ENCODE data around the gene TSSC4. TPM values are rescaled to one million over a fixed set of nuclear protein-coding genes. Genes with fewer than 3 reads are reported as not detected.

The TSSC4 gene
- total RNA-seq, 4 donors from 2014 or later, result 54.8 to 70.2 (median 66.3) TPM

DNA sequence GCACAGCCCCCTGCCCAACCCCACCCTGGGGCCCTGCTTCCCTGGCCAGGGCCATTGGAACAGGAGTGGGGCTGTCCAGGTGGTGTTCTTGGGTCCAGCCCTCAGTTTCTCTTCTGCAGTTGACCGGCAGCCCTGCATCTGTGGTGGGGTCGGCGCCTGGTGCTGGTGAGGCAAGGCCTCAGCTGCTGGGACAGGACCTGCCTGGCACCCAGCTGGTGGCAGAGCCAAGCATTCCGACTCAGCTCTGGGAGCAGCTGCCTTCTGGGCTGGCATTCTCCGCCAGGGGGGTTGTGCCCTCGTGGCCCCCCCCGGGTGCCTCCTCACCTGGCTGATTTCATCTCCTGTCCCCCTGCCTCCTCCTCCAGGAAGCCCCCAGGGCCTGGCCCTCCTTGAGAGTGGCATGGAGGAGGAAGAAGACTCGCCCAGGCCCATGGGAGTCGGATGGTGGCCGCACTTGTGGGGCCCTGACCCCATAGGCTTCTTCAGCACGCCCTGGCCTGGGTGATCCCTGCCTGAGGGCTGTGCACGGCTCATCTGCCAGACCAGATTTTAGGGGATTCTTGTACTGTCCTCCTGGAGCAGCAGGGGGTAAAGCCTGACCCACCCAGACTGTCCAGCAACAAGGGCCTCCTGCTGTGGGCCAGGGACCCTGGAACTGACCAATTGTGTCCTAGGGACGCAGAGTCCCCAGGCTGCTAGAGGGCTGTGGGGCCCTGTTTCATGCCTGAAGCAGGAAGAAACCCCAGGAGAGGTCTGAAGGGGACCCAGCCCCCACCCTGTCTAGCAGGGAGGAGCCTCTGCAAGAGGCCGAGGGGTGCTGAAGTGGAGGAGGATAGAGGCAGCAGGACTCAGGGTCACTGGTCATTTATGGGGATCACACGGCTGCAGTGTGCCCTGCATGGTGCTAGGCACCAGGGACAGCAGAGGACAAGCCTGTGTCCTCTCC, 11.8 kb upstream of the TSSC4 start:
- peaks cover 0 to 41% of the 10 kb centered on the region in 2 donors for H3K36me3 ChIP-seq
- peak overlapping the region in 1 of 2 donors; percentile 6 for H3K4me3 ChIP-seq
- 29 to 59% methylated on average over 1 to 2 of the region's 15 CpGs for WGBS, 2 donors (ENCODE audit: low coverage in 1 of 2)
- H3K9me3 ChIP-seq, result no peaks in the 10 kb centered on the region
- no peak for ATAC-seq
- peak overlapping the region; percentile 77 to 100 (median 100) for H3K27ac ChIP-seq
- H3K4me1 ChIP-seq, result peaks cover 21 to 100% (median 72%) of the 10 kb centered on the region in 3 donors
- H3K27me3 ChIP-seq, result no peaks in the 10 kb centered on the region
- TF ChIP-seq, protein P1, sequence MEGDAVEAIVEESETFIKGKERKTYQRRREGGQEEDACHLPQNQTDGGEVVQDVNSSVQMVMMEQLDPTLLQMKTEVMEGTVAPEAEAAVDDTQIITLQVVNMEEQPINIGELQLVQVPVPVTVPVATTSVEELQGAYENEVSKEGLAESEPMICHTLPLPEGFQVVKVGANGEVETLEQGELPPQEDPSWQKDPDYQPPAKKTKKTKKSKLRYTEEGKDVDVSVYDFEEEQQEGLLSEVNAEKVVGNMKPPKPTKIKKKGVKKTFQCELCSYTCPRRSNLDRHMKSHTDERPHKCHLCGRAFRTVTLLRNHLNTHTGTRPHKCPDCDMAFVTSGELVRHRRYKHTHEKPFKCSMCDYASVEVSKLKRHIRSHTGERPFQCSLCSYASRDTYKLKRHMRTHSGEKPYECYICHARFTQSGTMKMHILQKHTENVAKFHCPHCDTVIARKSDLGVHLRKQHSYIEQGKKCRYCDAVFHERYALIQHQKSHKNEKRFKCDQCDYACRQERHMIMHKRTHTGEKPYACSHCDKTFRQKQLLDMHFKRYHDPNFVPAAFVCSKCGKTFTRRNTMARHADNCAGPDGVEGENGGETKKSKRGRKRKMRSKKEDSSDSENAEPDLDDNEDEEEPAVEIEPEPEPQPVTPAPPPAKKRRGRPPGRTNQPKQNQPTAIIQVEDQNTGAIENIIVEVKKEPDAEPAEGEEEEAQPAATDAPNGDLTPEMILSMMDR (IDR thresholded peaks at IDR 0.05), result peak in 1 of 4 experiments; percentile 24
- no peak for TF ChIP-seq EP300 (IDR thresholded peaks at IDR 0.05)

DNA sequence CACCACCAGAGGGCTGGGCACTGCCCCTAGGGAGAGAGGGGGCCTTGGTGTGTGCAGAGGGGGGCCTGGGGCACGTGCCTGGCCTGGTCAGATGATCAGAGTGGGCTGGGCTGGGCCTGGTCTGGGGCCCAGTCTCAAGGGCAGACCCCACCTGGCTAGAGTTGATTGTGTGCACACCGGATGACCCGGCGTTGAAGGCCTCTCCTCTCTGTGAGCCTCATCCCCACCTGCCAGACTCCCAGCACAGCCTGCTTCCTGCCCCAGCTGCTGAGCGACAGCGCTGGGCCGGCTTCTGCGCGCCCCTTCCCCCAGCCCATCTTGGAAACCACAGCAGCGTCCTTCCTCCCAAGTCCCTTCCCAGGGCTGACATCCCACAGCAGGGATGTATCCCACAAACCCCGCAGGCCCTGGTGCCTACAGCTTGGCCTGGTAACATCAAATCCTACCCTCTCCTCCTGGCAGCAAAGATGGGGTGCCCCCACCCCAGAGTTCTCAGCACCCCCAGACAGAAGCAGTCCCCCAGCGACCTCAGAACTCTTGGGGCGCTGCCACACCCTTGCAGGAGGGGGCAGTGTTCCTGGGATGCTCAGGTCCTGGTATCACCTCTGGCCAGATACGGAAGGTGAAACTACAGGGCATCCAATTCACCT, 11.0 kb upstream of the TSSC4 start:
- peaks cover 21 to 100% (median 66%) of the 10 kb centered on the region in 3 donors for H3K4me1 ChIP-seq
- 13 to 21% methylated on average over 6 to 8 of the region's 14 CpGs for WGBS, 2 donors (ENCODE audit: low coverage in 1 of 2)
- no peaks in the 10 kb centered on the region for H3K9me3 ChIP-seq
- H3K4me3 ChIP-seq, result peak overlapping the region in 1 of 2 donors; percentile 6
- TF ChIP-seq POLR2A (IDR thresholded peaks at IDR 0.05) (no peak), POLR2AphosphoS5 (IDR thresholded peaks at IDR 0.05) (no peak), EP300 (IDR thresholded peaks at IDR 0.05) (no peak)
- TF ChIP-seq, protein P1 (IDR thresholded peaks at IDR 0.05), result peak in 1 of 4 experiments; percentile 35
- H3K27me3 ChIP-seq, result no peaks in the 10 kb centered on the region
- no peak for ATAC-seq
- H3K27ac ChIP-seq, result peak overlapping the region; percentile 77 to 100 (median 100)
- H3K36me3 ChIP-seq, result peaks cover 0 to 48% of the 10 kb centered on the region in 2 donors

DNA sequence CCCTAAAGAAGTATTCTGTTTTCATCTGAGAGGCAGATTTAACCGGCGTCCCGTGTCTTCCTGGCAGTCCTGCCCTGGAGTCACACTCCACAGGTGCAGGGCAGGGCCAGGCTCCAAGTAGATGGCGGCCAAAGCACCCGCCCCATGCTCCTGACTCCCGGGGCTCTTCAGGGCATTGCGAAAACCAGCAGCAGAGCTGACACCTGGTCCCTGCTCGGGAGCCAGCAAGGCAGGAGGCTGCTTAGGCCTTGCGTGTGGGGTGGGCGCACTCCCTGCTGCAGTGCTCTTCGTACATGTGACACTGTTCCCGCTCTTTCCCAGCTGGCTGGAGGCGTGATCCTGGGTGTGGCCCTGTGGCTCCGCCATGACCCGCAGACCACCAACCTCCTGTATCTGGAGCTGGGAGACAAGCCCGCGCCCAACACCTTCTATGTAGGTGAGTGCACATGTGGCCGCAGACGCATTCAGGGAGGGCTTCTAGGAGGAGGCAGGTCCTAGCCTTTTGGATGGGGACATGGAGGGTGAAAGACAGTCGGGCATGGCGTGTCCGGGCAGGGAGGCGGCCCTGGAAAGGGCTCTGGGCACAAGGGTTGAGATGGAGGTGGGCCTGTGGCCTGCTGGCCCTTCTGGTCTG, 10.3 kb upstream of the TSSC4 start:
- peak overlapping the region; percentile 77 to 100 (median 100) for H3K27ac ChIP-seq
- peak; percentile 63 for TF ChIP-seq POLR2AphosphoS5 (IDR thresholded peaks at IDR 0.05)
- no peak for TF ChIP-seq POLR2A (IDR thresholded peaks at IDR 0.05)
- 37 to 40% methylated on average over 2 of the region's 23 CpGs for WGBS, 2 donors (ENCODE audit: low coverage in 1 of 2)
- H3K4me3 ChIP-seq, result peak overlapping the region in 1 of 2 donors; percentile 11
- H3K36me3 ChIP-seq, result peaks cover 0 to 56% of the 10 kb centered on the region in 2 donors
- peaks cover 21 to 100% (median 60%) of the 10 kb centered on the region in 3 donors for H3K4me1 ChIP-seq
- no peaks in the 10 kb centered on the region for H3K27me3 ChIP-seq
- no peaks in the 10 kb centered on the region for H3K9me3 ChIP-seq
- peak; percentile 31 for ATAC-seq

DNA sequence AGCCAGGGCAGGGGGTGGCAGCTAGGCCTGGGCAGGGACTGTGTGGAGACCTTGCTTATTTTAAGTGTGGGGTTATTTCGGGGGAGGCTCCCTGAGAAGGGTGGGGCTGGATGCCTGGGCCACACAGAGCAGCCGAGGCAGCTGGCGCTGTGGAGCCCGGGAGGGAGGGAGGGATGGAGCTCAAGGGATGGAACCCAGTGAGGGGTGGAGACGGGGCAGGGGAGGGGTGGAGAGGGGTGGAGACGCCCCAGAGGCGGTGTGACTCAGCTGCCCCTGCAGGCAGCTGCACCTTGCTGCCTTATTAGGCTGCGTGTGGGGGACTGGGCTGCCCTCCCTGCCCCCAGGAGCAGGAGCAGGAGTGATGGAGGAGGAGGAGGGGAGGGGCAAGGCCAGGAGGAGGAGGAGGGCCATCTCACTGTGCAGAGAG, 9.8 kb upstream of the TSSC4 start:
- TF ChIP-seq, protein P1 (IDR thresholded peaks at IDR 0.05), result peak in 1 of 4 experiments; percentile 8
- TF ChIP-seq EP300 (IDR thresholded peaks at IDR 0.05), result no peak
- peak; percentile 71 for TF ChIP-seq POLR2AphosphoS5 (IDR thresholded peaks at IDR 0.05)
- Histone ChIP-seq H3K9me3 (no peaks in the 10 kb centered on the region), H3K36me3 (peaks cover 0 to 58% of the 10 kb centered on the region in 2 donors), H3K27me3 (no peaks in the 10 kb centered on the region), H3K4me1 (peaks cover 21 to 98% (median 55%) of the 10 kb centered on the region in 3 donors), H3K27ac (peak overlapping the region; percentile 77 to 100 (median 100)), H3K4me3 (peak overlapping the region in 1 of 2 donors; percentile 11)
- peak; percentile 89 for ATAC-seq
- 35% methylated on average over 3 of the region's 8 CpGs; no CpG with 5 or more reads in 1 of the 2 donors for WGBS, 2 donors (ENCODE audit: low coverage in 1 of 2)

All from gastroesophageal sphincter (tissue), 4 donors.